HCT116 (cell line): Measurements from ENCODE around the gene SUPT4H1. TPM values are rescaled to one million over a fixed set of nuclear protein-coding genes. Genes with fewer than 3 reads are reported as not detected.

Experiments
- CEBPB ChIP-seq: IDR thresholded peaks from 2 replicates; pipeline ENCODE4 v1.6.1; 2012; ENCODE audit warnings: low read depth
- ELF1 ChIP-seq: IDR thresholded peaks from 2 replicates; pipeline ENCODE4 v1.6.1; 2012; ENCODE audit warnings: low read depth, borderline replicate concordance
- EZH2phosphoT487 ChIP-seq: fragments of 200-600 bp; IDR thresholded peaks from 2 replicates; pipeline ENCODE4 v1.6.1; 2018; ENCODE audit warnings: antibody characterized with exemption, borderline replicate concordance
- FOSL1 ChIP-seq: IDR thresholded peaks from 2 replicates; pipeline ENCODE4 v1.6.1; 2012; ENCODE audit warnings: low read depth
- POLR2A ChIP-seq: IDR thresholded peaks from 2 replicates; pipeline ENCODE4 v1.7.0; 2011; ENCODE audit warnings: borderline replicate concordance; ENCODE audit not compliant: insufficient read depth, insufficient read length; ENCODE audit errors: extremely low read depth
- SIN3A ChIP-seq: IDR thresholded peaks from 2 replicates; pipeline ENCODE4 v1.6.1; 2012; ENCODE audit warnings: low read depth
- SP1 ChIP-seq: IDR thresholded peaks from 2 replicates; pipeline ENCODE4 v1.6.1; 2012; ENCODE audit warnings: low read depth
- SRF ChIP-seq: IDR thresholded peaks from 2 replicates; pipeline ENCODE4 v1.6.1; 2012; ENCODE audit warnings: low read depth
- ZNF274 ChIP-seq: fragments of 200-500 bp; sonication (Bioruptor generic); IDR thresholded peaks from 2 replicates; pipeline ENCODE4 v1.6.1; 2014; ENCODE audit warnings: mild to moderate bottlenecking, low read depth, low read length, inconsistent platforms
- total RNA-seq: library from RNA; stranded (reverse); gene quantifications from one replicate; pipeline ENCODE4 v1.2.1, GENCODE V29; 2021; ENCODE audit not compliant: unreplicated experiment
- TF ChIP-seq, protein P1 (sequence below): IDR thresholded peaks from 2 replicates; pipeline ENCODE4 v1.6.1; 2011; ENCODE audit warnings: mild to moderate bottlenecking, low read length, moderate library complexity; ENCODE audit not compliant: insufficient replicate concordance; ENCODE audit errors: extremely low read depth
- TF ChIP-seq, protein P2 (sequence below): IDR thresholded peaks from 2 replicates; pipeline ENCODE4 v1.6.1; 2012

Gene SUPT4H1
- total RNA-seq, 1 experiment from 2014 or later, result 118 TPM

DNA sequence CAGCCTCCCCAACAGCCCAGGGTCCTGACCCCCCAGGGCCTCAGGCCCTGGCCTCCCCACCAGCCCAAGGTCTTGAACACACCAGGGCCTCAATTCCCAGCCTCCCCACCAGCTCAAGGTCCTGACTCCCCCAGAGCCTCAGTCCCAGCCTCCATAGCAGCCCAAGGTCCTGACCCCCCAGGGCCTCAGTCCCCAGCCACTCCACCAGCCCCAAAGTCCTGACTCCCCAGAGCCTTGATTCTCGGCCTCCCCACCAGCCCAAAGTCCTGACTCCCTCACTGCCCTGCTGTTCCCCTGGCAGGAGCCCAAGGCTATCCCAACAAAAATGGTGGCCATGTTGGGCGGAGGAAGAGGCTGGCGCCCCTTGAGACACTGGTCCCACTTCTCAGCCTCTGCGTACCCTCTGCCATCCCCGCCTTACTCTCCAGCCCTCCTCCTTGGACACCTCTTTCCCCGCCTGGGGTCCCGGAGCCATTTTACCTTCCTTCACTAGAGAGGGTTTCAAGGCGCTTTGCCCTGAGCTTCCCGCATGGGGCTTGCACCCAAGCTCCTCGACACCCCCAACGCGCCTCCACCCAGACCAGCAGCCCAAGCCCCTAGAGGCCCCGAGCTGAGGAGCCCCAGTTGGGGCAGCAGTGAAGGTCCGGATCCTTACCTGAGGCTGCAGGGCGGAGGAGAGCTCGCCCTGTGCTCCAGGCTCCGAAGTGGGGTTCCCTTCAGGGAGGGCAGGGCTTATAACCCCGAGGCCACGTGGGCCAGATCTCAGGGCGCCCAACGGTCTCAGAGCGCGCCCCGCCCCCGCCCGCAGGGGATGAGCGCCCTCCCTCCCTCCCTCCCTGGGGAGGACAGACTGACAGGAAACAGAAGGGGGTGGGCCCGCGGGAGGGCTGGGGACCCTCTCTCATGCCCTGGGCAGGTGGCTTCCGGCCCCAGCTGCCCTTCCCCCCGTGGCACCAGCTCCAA lies 19.9 kb downstream of the SUPT4H1 start (continued):
- TF ChIP-seq, protein P1, sequence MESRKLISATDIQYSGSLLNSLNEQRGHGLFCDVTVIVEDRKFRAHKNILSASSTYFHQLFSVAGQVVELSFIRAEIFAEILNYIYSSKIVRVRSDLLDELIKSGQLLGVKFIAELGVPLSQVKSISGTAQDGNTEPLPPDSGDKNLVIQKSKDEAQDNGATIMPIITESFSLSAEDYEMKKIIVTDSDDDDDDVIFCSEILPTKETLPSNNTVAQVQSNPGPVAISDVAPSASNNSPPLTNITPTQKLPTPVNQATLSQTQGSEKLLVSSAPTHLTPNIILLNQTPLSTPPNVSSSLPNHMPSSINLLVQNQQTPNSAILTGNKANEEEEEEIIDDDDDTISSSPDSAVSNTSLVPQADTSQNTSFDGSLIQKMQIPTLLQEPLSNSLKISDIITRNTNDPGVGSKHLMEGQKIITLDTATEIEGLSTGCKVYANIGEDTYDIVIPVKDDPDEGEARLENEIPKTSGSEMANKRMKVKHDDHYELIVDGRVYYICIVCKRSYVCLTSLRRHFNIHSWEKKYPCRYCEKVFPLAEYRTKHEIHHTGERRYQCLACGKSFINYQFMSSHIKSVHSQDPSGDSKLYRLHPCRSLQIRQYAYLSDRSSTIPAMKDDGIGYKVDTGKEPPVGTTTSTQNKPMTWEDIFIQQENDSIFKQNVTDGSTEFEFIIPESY, result no peak
- no peak for TF ChIP-seq EZH2phosphoT487
- TF ChIP-seq FOSL1, result no peak
- TF ChIP-seq SIN3A, result no peak
- TF ChIP-seq, protein P2, sequence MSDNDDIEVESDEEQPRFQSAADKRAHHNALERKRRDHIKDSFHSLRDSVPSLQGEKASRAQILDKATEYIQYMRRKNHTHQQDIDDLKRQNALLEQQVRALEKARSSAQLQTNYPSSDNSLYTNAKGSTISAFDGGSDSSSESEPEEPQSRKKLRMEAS, result no peak
- no peak for TF ChIP-seq ZNF274
- TF ChIP-seq SRF, result no peak
- TF ChIP-seq CEBPB, result no peak
- no peak for TF ChIP-seq SP1
- TF ChIP-seq POLR2A, result no peak
- no peak for TF ChIP-seq ELF1
